Peyer's patch (tissue), 4 donors: ENCODE measurements around the gene WFS1.

Experiments
- POLR2A ChIP-seq, 2 donors: fragments of 450-650 bp; IDR thresholded peaks; one replicate each; pipeline ENCODE4 v1.5.1; 2017; ENCODE audit warnings: antibody characterized with exemption in 2 of 2, mild to moderate bottlenecking in 2 of 2, moderate library complexity in 2 of 2
- TF ChIP-seq, protein P1 (sequence below), 6 experiments: fragments of 450-650 bp in 4 of 6; fragments of 200-600 bp in 2 of 6; sonication (generic) in 1 of 6; IDR thresholded peaks; one replicate each; pipeline ENCODE4 v1.5.1; 2017 to 2019; ENCODE audit warnings: antibody characterized with exemption in 6 of 6, mild to moderate bottlenecking in 3 of 6, moderate library complexity in 1 of 6

- TF ChIP-seq, protein P1, sequence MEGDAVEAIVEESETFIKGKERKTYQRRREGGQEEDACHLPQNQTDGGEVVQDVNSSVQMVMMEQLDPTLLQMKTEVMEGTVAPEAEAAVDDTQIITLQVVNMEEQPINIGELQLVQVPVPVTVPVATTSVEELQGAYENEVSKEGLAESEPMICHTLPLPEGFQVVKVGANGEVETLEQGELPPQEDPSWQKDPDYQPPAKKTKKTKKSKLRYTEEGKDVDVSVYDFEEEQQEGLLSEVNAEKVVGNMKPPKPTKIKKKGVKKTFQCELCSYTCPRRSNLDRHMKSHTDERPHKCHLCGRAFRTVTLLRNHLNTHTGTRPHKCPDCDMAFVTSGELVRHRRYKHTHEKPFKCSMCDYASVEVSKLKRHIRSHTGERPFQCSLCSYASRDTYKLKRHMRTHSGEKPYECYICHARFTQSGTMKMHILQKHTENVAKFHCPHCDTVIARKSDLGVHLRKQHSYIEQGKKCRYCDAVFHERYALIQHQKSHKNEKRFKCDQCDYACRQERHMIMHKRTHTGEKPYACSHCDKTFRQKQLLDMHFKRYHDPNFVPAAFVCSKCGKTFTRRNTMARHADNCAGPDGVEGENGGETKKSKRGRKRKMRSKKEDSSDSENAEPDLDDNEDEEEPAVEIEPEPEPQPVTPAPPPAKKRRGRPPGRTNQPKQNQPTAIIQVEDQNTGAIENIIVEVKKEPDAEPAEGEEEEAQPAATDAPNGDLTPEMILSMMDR (IDR thresholded peaks at IDR 0.05), result peak in 4 of 6 experiments; percentile 33 to 64 (median 63)
- TF ChIP-seq POLR2A (IDR thresholded peaks at IDR 0.05), result no peak
Observed at GRCh38 chr4:6264225-6264540, 5.5 kb upstream of the WFS1 start.
